Activated CD4-positive, alpha-beta T cell treated with anti-CD3 and anti-CD28 coated beads for 36 hours (primary cell): ENCODE results near the gene NGDN. TPM values are rescaled to one million over a fixed set of nuclear protein-coding genes. Genes with fewer than 3 reads are reported as not detected.
"Not testable (repeated sequence)": the region's sequence is repeated elsewhere in the genome, so short reads cannot be mapped to it uniquely, and the experiment has no call there.

Experiments
- ATAC-seq: fragments of 200-7000 bp; cut with Tn5 transposase; one replicate; pipeline ENCODE4 v1.10.0; 2021; ENCODE audit warnings: mild to moderate bottlenecking, moderate library complexity
- CTCF ChIA-PET: fragments of 350-600 bp; sonication (Branson Sonifier 250); formaldehyde crosslinking; loops from one replicate; lab custom pipeline; 2021; ENCODE audit warnings: antibody characterized with exemption; lab: Charles Lee
- POLR2A ChIA-PET: fragments of 350-600 bp; sonication (Branson Sonifier 250); formaldehyde crosslinking; loops from one replicate; lab custom pipeline; 2021; ENCODE audit warnings: antibody characterized with exemption, inconsistent platforms; lab: Charles Lee
- DNase-seq: peaks from one replicate; pipeline ENCODE4 v3.0.0-alpha.2; 2020
- H3K27ac Mint-ChIP-seq: one replicate; pipeline ENCODE4 v1.8.0; 2021; ENCODE audit warnings: mixed read lengths
- H3K27me3 Mint-ChIP-seq: one replicate; pipeline ENCODE4 v1.8.0; 2021; ENCODE audit warnings: mixed read lengths
- H3K36me3 Mint-ChIP-seq: one replicate; pipeline ENCODE4 v1.8.0; 2021; ENCODE audit warnings: low read depth, mixed read lengths
- H3K4me1 Mint-ChIP-seq: one replicate; pipeline ENCODE4 v1.8.0; 2021; ENCODE audit warnings: mixed read lengths
- H3K4me3 Mint-ChIP-seq: one replicate; pipeline ENCODE4 v1.8.0; 2021; ENCODE audit warnings: mild to moderate bottlenecking, moderate library complexity, mixed read lengths
- H3K9me3 Mint-ChIP-seq: one replicate; pipeline ENCODE4 v1.8.0; 2021; ENCODE audit warnings: low read depth, mixed read lengths
- intact Hi-C, 2 experiments: fragments of 100-400 bp; cut with DNase I in 1 of 2; cut with micrococcal nuclease in 1 of 2; formaldehyde crosslinking; loops; one replicate each; pipeline versions ENCODE4 v1.14.2 to v1.15.1; 2022 to 2024; cut with DNase I, micrococcal nuclease
- total RNA-seq, 2 experiments: library from RNA; stranded (reverse); gene quantifications; one replicate each; pipeline ENCODE4 v1.2.3, GENCODE V29; 2021

NGDN gene
- total RNA-seq, 2 experiments from 2014 or later: 53.0 to 57.8 TPM

DNA sequence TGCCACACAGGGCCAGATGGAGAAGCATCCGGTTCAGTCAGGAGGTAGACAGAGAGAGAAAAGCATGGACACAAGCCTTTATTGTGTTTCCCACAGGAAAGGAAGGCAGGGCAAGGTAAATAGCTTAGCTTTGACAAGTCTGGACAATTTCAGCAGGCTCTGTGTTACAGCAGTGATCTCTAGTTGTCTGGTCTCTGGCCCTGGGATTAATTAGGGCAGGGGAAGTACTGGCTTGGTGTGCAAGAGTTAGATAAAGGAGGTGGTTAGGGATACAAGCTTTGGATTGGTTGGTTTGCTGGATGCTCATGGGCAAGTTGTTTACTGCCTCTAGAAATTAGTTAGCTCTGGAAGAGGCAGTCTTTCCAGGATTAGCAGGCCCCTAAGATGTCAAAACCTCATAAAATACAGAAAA lies 15.1 kb upstream of the NGDN start:
- Mint-ChIP-seq H3K9me3 (no peaks in the 10 kb centered on the region), H3K27me3 (peaks cover 27% of the 10 kb centered on the region), H3K4me3 (no peak overlapping the region), H3K27ac (no peak overlapping the region), H3K4me1 (no peaks in the 10 kb centered on the region), H3K36me3 (no peaks in the 10 kb centered on the region)
- intact Hi-C loops: no loop called here
- ATAC-seq (no peak), DNase-seq (no peak)
- POLR2A ChIA-PET: no interaction called here
- CTCF ChIA-PET: interaction anchor here (0.6 to 1.6 kb wide), 3 partner anchors 14 to 178 kb away, joined by 3 to 5 read pairs (median 4); no protein-coding TSS in a partner anchor

DNA sequence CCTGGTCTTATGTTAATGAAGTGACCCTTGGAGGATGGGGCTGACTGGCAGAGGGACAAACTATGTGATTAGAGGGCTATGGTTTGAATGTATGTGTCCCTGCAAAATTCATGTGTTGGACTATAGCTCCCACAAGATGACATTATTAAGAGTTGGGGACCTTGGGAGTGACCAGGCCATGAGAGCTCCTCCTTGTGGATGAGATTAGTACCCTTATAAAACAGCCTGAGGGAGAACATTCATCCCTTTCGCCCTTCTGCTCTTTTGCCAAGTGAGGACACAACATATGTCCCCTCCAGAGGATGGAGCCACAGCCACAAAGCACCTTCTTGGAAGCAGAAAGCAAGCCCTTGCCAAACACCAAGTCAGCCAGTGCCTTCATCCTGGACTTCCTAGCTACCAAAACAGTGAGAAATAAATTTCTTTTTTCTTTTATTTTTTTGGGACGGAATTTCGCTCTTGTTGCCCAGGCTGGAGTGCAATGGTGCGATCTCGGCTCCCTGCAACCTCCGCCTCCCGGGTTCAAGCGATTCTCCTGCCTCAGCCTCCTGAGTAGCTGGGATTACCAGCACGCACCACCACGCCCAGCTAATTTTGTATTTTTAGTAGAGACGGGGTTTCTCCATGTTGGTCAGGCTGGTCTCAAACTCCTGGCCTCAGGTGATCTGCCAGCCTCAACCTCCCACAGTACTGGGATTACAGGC lies 12.5 kb upstream of the NGDN start:
- peaks cover 27% of the 10 kb centered on the region for H3K27me3 Mint-ChIP-seq
- H3K36me3 Mint-ChIP-seq, H3K27ac Mint-ChIP-seq, H3K4me3 Mint-ChIP-seq, ATAC-seq, intact Hi-C loops, DNase-seq, H3K9me3 Mint-ChIP-seq, H3K4me1 Mint-ChIP-seq: not testable (repeated sequence)
- POLR2A ChIA-PET: interaction anchor here (0.9 kb wide), 1 partner anchor 135 kb away, joined by 6 read pairs; no protein-coding TSS in a partner anchor
- CTCF ChIA-PET: interaction anchor here (0.9 to 1.9 kb wide), 4 partner anchors 9 to 51 kb away, joined by 3 to 6 read pairs (median 4); no protein-coding TSS in a partner anchor

GRCh38 chr14:23457587-23458445 lies 11.7 kb upstream of the NGDN start:
- ChIA-PET CTCF (interaction anchor here (0.7 to 1.9 kb wide), 3 partner anchors 10 to 50 kb away, joined by 3 to 6 read pairs (median 3); no protein-coding TSS in a partner anchor), POLR2A (no interaction called here)
- no peaks in the 10 kb centered on the region for H3K36me3 Mint-ChIP-seq
- H3K27ac Mint-ChIP-seq: no peak overlapping the region
- DNase-seq (no peak), ATAC-seq (no peak)
- intact Hi-C loops: no loop called here
- H3K4me3 Mint-ChIP-seq: no peak overlapping the region
- H3K4me1 Mint-ChIP-seq: no peaks in the 10 kb centered on the region
- peaks cover 27% of the 10 kb centered on the region for H3K27me3 Mint-ChIP-seq
- H3K9me3 Mint-ChIP-seq: no peaks in the 10 kb centered on the region

GRCh38 chr14:23460960-23461359 lies 8.5 kb upstream of the NGDN start:
- DNase-seq: no peak
- ChIA-PET POLR2A (no interaction called here), CTCF (interaction anchor here (1.4 kb wide), 1 partner anchor 133 kb away, joined by 3 read pairs; no protein-coding TSS in a partner anchor)
- no peak overlapping the region for H3K27ac Mint-ChIP-seq
- H3K4me3 Mint-ChIP-seq: no peak overlapping the region
- peaks cover 12% of the 10 kb centered on the region for H3K27me3 Mint-ChIP-seq
- ATAC-seq: no peak
- no peaks in the 10 kb centered on the region for H3K4me1 Mint-ChIP-seq
- intact Hi-C loops: loop anchor here in 1 of 2 experiments (10.0 kb wide), 1 partner anchor 684 kb away; the partner anchor contains the start of genes EMC9, PSME2 and RNF31
- H3K36me3 Mint-ChIP-seq: no peaks in the 10 kb centered on the region
- H3K9me3 Mint-ChIP-seq: no peaks in the 10 kb centered on the region

- POLR2A ChIA-PET: no interaction called here
- H3K4me1 Mint-ChIP-seq: no peaks in the 10 kb centered on the region
- H3K27ac Mint-ChIP-seq: no peak overlapping the region
- ATAC-seq (no peak), DNase-seq (no peak)
- intact Hi-C loops: loop anchor here in 1 of 2 experiments (5.0 to 10.0 kb wide), 2 partner anchors 637 to 680 kb away; partner anchors contain the start of genes EMC9, MRPL52, PSME2 and RNF31
- H3K27me3 Mint-ChIP-seq: peaks cover 2% of the 10 kb centered on the region
- H3K9me3 Mint-ChIP-seq: no peaks in the 10 kb centered on the region
- no peaks in the 10 kb centered on the region for H3K36me3 Mint-ChIP-seq
- no peak overlapping the region for H3K4me3 Mint-ChIP-seq
- CTCF ChIA-PET: no interaction called here
Measured at GRCh38 chr14:23464700-23465099, 4.8 kb upstream of the NGDN start.

DNA sequence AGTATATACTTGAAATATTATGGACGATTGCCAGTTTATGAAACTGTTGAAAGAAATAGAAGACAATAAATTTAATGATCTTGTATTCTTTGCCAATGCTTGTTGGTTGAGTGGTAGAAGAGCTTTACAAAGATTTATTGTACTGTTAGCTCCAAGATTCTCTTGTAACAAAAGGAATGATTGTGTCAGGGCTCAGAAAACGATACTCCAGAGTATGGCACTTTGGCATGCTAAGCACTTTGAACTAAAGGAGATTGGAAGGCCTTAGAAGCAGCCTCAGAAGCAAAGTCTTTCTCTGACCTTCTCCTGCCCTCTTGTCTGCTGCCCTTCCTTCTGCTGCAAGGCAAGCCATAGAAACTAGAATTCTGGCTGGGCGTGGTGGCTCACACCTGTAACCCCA lies 4.2 kb upstream of the NGDN start:
- Mint-ChIP-seq H3K27me3 (peaks cover 2% of the 10 kb centered on the region), H3K4me3 (no peak overlapping the region), H3K9me3 (no peaks in the 10 kb centered on the region), H3K36me3 (peaks cover under 1% of the 10 kb centered on the region), H3K4me1 (peaks cover under 1% of the 10 kb centered on the region), H3K27ac (no peak overlapping the region)
- DNase-seq: no peak
- ATAC-seq: no peak
- ChIA-PET CTCF (interaction anchor here (0.7 kb wide), 1 partner anchor 280 kb away, joined by 3 read pairs; no protein-coding TSS in a partner anchor), POLR2A (no interaction called here)
- intact Hi-C loops: loop anchor here in 1 of 2 experiments (5.0 to 10.0 kb wide), 2 partner anchors 638 to 680 kb away; partner anchors contain the start of genes EMC9, MRPL52, PSME2 and RNF31

DNA sequence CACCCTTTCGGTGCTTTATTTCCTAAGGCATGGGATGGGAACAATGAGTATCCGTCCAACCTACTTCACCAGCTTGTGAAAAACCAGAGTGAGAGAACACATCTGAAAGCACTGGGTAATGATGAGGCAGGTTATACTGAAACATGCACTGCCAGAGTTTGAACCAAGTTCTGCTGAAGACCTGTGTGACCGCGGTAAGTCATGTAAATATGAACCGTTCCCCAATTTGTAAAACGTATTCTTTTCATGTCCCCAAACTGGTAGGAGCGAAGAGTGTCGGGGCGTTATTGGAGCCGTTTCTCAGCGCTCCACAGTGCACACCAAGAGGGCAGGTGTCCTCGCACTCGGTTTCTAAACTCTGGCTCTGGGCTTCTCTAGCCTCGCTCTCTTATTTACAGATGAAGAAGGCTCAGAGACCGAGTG lies 788 bp upstream of the NGDN start:
- H3K27me3 Mint-ChIP-seq: no peaks in the 10 kb centered on the region
- H3K27ac Mint-ChIP-seq: no peak overlapping the region
- POLR2A ChIA-PET: no interaction called here
- CTCF ChIA-PET: interaction anchor here (0.6 to 4.2 kb wide), 13 partner anchors 11 to 498 kb away, joined by 3 to 31 read pairs (median 4); partner anchors contain the start of genes PABPN1 and ZFHX2
- intact Hi-C loops: loop anchor here (1.0 to 10.0 kb wide), 14 partner anchors 83 to 974 kb away; partner anchors contain the start of genes HOMEZ (in 2 of the 2), PABPN1 (in 2 of the 2), THTPA (in 2 of the 2) and ZFHX2 (in 2 of the 2)
- H3K4me1 Mint-ChIP-seq: peaks cover 11% of the 10 kb centered on the region
- peaks cover 18% of the 10 kb centered on the region for H3K36me3 Mint-ChIP-seq
- DNase-seq (no peak), ATAC-seq (peak; percentile 0)
- no peaks in the 10 kb centered on the region for H3K9me3 Mint-ChIP-seq
- H3K4me3 Mint-ChIP-seq: no peak overlapping the region

DNA sequence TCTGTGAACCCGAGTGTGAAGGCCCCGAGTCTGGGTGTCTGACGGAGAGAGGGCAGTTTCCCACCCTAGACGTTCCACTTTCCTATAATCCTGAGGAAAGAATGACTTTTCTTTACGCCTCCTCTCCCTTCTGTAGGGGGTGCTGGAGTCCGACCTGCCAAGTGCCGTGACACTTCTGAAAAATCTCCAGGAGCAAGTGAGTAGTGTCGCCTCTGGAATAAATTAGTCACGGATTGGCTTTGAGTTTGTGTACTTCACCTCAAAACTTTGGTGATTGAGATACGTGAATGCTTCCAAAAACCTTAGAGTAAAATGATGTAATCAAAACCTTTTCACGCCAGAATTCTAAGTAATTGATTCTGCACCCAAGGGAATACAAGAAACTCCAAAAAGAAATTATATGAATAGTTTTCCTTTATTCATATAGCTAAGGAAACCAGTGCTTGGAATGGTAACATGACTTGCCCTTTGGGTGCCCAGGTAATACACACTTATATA lies 452 bp downstream of the NGDN start:
- peaks cover 11% of the 10 kb centered on the region for H3K4me1 Mint-ChIP-seq
- intact Hi-C loops: loop anchor here (1.0 to 10.0 kb wide), 14 partner anchors 81 to 973 kb away; partner anchors contain the start of genes HOMEZ (in 2 of the 2), PABPN1 (in 2 of the 2), THTPA (in 2 of the 2) and ZFHX2 (in 2 of the 2)
- peak; percentile 2 for ATAC-seq
- no peak overlapping the region for H3K4me3 Mint-ChIP-seq
- H3K9me3 Mint-ChIP-seq: no peaks in the 10 kb centered on the region
- POLR2A ChIA-PET: interaction anchor here (1.0 kb wide), 1 partner anchor 149 kb away, joined by 4 read pairs; the partner anchor contains the start of gene PABPN1
- no peak overlapping the region for H3K27ac Mint-ChIP-seq
- H3K27me3 Mint-ChIP-seq: no peaks in the 10 kb centered on the region
- DNase-seq: peak; percentile 45
- CTCF ChIA-PET: interaction anchor here (0.5 to 4.2 kb wide), 8 partner anchors 10 to 348 kb away, joined by 3 to 31 read pairs (median 3); partner anchors contain the start of gene PABPN1
- peaks cover 26% of the 10 kb centered on the region for H3K36me3 Mint-ChIP-seq

GRCh38 chr14:23470947-23471346 lies 1.4 kb downstream of the NGDN start:
- ChIA-PET POLR2A (no interaction called here), CTCF (interaction anchor here (0.7 to 4.2 kb wide), 4 partner anchors 88 to 150 kb away, joined by 3 to 22 read pairs (median 3); partner anchors contain the start of gene PABPN1)
- Mint-ChIP-seq H3K27me3 (no peaks in the 10 kb centered on the region), H3K4me1 (peaks cover 11% of the 10 kb centered on the region), H3K27ac (no peak overlapping the region), H3K36me3 (peaks cover 30% of the 10 kb centered on the region), H3K4me3 (no peak overlapping the region), H3K9me3 (no peaks in the 10 kb centered on the region)
- ATAC-seq (no peak), DNase-seq (no peak)
- intact Hi-C loops: no loop called here

- H3K4me1 Mint-ChIP-seq: peaks cover 11% of the 10 kb centered on the region
- ATAC-seq (peak; percentile 63), DNase-seq (peak; percentile 79)
- POLR2A ChIA-PET: interaction anchor here (1.2 to 1.3 kb wide), 2 partner anchors 15 to 81 kb away, joined by 3 to 6 read pairs; no protein-coding TSS in a partner anchor
- peaks cover 48% of the 10 kb centered on the region for H3K36me3 Mint-ChIP-seq
- H3K4me3 Mint-ChIP-seq: no peak overlapping the region
- intact Hi-C loops: loop anchor here (1.0 to 2.0 kb wide), 5 partner anchors 61 to 89 kb away; partner anchors contain the start of gene AP1G2 (in 1 of the 2)
- H3K27ac Mint-ChIP-seq: no peak overlapping the region
- H3K9me3 Mint-ChIP-seq: no peaks in the 10 kb centered on the region
- H3K27me3 Mint-ChIP-seq: no peaks in the 10 kb centered on the region
- CTCF ChIA-PET: interaction anchor here (0.6 to 9.5 kb wide), 24 partner anchors 8 to 149 kb away, joined by 3 to 150 read pairs (median 4); partner anchors contain the start of genes NGDN, THTPA and ZFHX2
Measured at GRCh38 chr14:23478109-23478759, 8.7 kb downstream of the NGDN start.
